ENCODE results near the gene SPTSSA.

DNA sequence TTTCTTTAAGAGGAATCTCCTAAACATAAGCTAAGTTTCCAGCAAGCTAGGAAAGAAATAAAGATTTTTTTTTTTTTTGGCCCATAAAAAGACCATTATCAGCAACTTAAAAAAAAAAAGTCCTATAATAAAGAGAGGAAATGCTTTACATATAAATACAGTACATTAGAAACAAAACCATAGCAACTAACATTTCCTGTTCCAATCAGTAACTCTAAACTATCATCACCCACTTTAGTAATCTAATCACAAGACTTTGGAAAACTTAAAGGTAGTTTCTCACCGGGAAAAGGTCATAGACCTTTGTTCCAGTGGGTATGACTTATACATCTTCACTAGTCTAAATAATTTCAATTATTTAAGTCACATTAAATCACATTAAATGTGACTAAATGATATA, 11.1 kb downstream of the SPTSSA start:
- TF ChIP-seq EZH2 (IDR thresholded peaks at IDR 0.05; ENCODE audit: low read length, missing control alignments), result no peak
- TF ChIP-seq, protein P1, sequence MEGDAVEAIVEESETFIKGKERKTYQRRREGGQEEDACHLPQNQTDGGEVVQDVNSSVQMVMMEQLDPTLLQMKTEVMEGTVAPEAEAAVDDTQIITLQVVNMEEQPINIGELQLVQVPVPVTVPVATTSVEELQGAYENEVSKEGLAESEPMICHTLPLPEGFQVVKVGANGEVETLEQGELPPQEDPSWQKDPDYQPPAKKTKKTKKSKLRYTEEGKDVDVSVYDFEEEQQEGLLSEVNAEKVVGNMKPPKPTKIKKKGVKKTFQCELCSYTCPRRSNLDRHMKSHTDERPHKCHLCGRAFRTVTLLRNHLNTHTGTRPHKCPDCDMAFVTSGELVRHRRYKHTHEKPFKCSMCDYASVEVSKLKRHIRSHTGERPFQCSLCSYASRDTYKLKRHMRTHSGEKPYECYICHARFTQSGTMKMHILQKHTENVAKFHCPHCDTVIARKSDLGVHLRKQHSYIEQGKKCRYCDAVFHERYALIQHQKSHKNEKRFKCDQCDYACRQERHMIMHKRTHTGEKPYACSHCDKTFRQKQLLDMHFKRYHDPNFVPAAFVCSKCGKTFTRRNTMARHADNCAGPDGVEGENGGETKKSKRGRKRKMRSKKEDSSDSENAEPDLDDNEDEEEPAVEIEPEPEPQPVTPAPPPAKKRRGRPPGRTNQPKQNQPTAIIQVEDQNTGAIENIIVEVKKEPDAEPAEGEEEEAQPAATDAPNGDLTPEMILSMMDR (conservative IDR thresholded peaks at IDR 0.05 in 1 of 2, IDR thresholded peaks at IDR 0.05 in 1 of 2; ENCODE audit: low read depth in 1 of 2, low read length in 2 of 2), result no peak
